Measurements from ENCODE around the gene ARHGEF17.

ARHGEF17 gene

DNA sequence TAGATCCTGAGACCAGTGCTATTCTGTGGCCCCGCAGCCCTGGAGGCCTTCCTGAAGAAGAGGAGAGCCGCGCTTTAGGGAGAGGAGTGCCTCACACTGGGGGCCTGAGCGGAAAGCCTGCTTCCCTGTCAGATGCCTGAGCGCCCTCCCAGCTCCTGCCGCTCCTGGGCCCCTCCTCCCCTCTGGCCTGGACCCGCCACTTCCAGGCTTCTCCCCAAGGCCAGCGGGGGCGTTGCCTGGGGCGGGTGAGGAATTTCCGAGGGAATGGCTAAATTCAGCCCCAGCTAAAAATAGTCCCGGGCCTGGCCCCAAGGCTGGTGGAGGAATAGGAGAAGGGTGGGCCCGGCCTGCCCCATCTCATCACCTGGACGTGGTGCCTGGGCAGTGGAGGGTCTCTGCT is 15.4 kb downstream of the ARHGEF17 start:
- ChIA-PET POLR2A (interaction anchor here (0.5 to 6.3 kb wide), 3 partner anchors 16 to 62 kb away, joined by 3 to 56 read pairs (median 5); partner anchors contain the start of gene ARHGEF17), CTCF (interaction anchor here (2.3 to 20.9 kb wide), 4 partner anchors 7 to 33 kb away, joined by 8 to 371 read pairs (median 169); partner anchors contain the start of gene ARHGEF17)
- no peaks in the 10 kb centered on the region for H3K9me3 ChIP-seq (ENCODE audit: control extremely low read depth in 1 of 5, control insufficient read depth in 4 of 5, insufficient read depth in 2 of 5, low read depth in 1 of 5, low read length in 4 of 5)
- peak overlapping the region in 1 of 7 experiments; percentile 29 for H3K4me3 ChIP-seq (ENCODE audit: control insufficient read depth in 1 of 7, extremely low read depth in 1 of 7, insufficient read depth in 4 of 7, low read depth in 2 of 7, low read length in 6 of 7)
- WGBS (ENCODE audit: insufficient coverage) = 32% methylated on average over 6 of the region's 14 CpGs
- no peaks in the 10 kb centered on the region for H3K27me3 ChIP-seq (replicated peaks in 2 of 5; ENCODE audit: control insufficient read depth in 4 of 5, insufficient read depth in 5 of 5, low read length in 4 of 5)
- H3K27ac ChIP-seq (ENCODE audit: insufficient read depth in 1 of 2, low read depth in 1 of 2, low read length in 2 of 2, poor library complexity in 1 of 2, severe bottlenecking in 2 of 2) = peak overlapping the region; percentile 40 to 75
- DNase-seq = no peak
- peaks cover 4 to 21% (median 9%) of the 10 kb centered on the region in 4 experiments for H3K36me3 ChIP-seq (ENCODE audit: control insufficient read depth in 4 of 4, insufficient read depth in 4 of 4, low read length in 3 of 4)
- H3K4me1 ChIP-seq (ENCODE audit: control extremely low read depth in 1 of 4, control insufficient read depth in 4 of 4, insufficient read depth in 4 of 4, low read length in 3 of 4) = peaks cover 16 to 85% (median 83%) of the 10 kb centered on the region in 4 experiments

DNA sequence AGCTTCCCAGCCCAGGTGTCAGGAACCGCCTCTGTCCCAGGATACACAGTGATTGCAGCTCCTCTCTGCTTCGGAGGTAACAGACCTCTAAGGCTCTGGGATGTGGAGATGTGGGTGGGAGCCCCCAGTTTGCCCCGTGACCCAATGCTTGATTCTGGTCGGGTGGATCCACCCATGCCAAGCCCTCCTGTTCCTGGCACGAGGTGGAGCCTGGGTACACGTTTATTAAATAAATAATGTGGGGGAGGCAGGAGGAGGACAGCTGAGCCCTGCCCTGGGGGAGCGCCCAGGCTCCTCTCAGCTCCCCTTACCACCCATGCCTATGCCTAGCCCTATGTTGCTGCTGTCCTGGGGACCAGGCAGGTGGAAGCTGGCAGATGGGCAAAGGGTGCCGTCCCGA is 16.0 kb downstream of the ARHGEF17 start:
- Histone ChIP-seq H3K4me1 (ENCODE audit: control extremely low read depth in 1 of 4, control insufficient read depth in 4 of 4, insufficient read depth in 4 of 4, low read length in 3 of 4) (peaks cover 16 to 82% (median 81%) of the 10 kb centered on the region in 4 experiments), H3K4me3 (ENCODE audit: control insufficient read depth in 1 of 7, extremely low read depth in 1 of 7, insufficient read depth in 4 of 7, low read depth in 2 of 7, low read length in 6 of 7) (no peak overlapping the region), H3K36me3 (ENCODE audit: control insufficient read depth in 4 of 4, insufficient read depth in 4 of 4, low read length in 3 of 4) (peaks cover 4 to 18% (median 7%) of the 10 kb centered on the region in 4 experiments), H3K27ac (ENCODE audit: insufficient read depth in 1 of 2, low read depth in 1 of 2, low read length in 2 of 2, poor library complexity in 1 of 2, severe bottlenecking in 2 of 2) (peak overlapping the region; percentile 40 to 75), H3K9me3 (ENCODE audit: control extremely low read depth in 1 of 5, control insufficient read depth in 4 of 5, insufficient read depth in 2 of 5, low read depth in 1 of 5, low read length in 4 of 5) (no peaks in the 10 kb centered on the region), H3K27me3 (replicated peaks in 2 of 5; ENCODE audit: control insufficient read depth in 4 of 5, insufficient read depth in 5 of 5, low read length in 4 of 5) (no peaks in the 10 kb centered on the region)
- no peak for DNase-seq
- CTCF ChIA-PET = interaction anchor here (0.8 to 20.9 kb wide), 4 partner anchors 15 to 139 kb away, joined by 4 to 371 read pairs (median 166); partner anchors contain the start of gene ARHGEF17
- POLR2A ChIA-PET = interaction anchor here (1.9 to 6.3 kb wide), 2 partner anchors 16 to 61 kb away, joined by 5 to 56 read pairs; partner anchors contain the start of gene ARHGEF17
- 100% methylated on average over 2 of the region's 9 CpGs for WGBS (ENCODE audit: insufficient coverage)

DNA sequence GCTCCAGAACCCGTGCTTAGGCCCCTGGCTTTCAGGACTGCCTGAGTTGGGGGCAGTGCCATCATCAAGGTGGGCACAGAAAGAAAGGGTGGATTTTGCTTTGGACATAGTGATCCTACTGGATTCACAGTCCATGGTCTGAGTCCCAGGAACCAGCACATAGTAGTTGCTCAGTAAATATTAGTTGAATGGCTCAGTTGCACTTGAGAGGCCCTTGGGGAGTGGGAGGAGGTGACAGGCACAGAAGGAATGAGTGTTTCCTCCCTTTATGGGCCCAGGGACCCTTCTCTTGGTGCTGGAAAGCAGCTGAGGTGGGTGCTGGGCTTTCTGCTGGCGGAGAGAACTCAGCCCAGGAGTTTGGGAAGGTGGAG is 16.6 kb downstream of the ARHGEF17 start:
- WGBS (ENCODE audit: insufficient coverage) = 100% methylated on average over 2 of the region's 2 CpGs
- no peak for DNase-seq
- no peak overlapping the region for H3K4me3 ChIP-seq (ENCODE audit: control insufficient read depth in 1 of 7, extremely low read depth in 1 of 7, insufficient read depth in 4 of 7, low read depth in 2 of 7, low read length in 6 of 7)
- peak overlapping the region in 1 of 2 experiments; percentile 46 for H3K27ac ChIP-seq (ENCODE audit: insufficient read depth in 1 of 2, low read depth in 1 of 2, low read length in 2 of 2, poor library complexity in 1 of 2, severe bottlenecking in 2 of 2)
- H3K36me3 ChIP-seq (ENCODE audit: control insufficient read depth in 4 of 4, insufficient read depth in 4 of 4, low read length in 3 of 4) = peaks cover 4 to 15% (median 7%) of the 10 kb centered on the region in 4 experiments
- ChIA-PET POLR2A (interaction anchor here (6.3 kb wide), 1 partner anchor 17 kb away, joined by 56 read pairs; the partner anchor contains the start of gene ARHGEF17), CTCF (interaction anchor here (0.8 to 20.9 kb wide), 3 partner anchors 14 to 139 kb away, joined by 4 to 371 read pairs (median 323); partner anchors contain the start of gene ARHGEF17)
- H3K9me3 ChIP-seq (ENCODE audit: control extremely low read depth in 1 of 5, control insufficient read depth in 4 of 5, insufficient read depth in 2 of 5, low read depth in 1 of 5, low read length in 4 of 5) = no peaks in the 10 kb centered on the region
- H3K4me1 ChIP-seq (ENCODE audit: control extremely low read depth in 1 of 4, control insufficient read depth in 4 of 4, insufficient read depth in 4 of 4, low read length in 3 of 4) = peaks cover 16 to 80% (median 77%) of the 10 kb centered on the region in 4 experiments
- H3K27me3 ChIP-seq (replicated peaks in 2 of 5; ENCODE audit: control insufficient read depth in 4 of 5, insufficient read depth in 5 of 5, low read length in 4 of 5) = no peaks in the 10 kb centered on the region

DNA sequence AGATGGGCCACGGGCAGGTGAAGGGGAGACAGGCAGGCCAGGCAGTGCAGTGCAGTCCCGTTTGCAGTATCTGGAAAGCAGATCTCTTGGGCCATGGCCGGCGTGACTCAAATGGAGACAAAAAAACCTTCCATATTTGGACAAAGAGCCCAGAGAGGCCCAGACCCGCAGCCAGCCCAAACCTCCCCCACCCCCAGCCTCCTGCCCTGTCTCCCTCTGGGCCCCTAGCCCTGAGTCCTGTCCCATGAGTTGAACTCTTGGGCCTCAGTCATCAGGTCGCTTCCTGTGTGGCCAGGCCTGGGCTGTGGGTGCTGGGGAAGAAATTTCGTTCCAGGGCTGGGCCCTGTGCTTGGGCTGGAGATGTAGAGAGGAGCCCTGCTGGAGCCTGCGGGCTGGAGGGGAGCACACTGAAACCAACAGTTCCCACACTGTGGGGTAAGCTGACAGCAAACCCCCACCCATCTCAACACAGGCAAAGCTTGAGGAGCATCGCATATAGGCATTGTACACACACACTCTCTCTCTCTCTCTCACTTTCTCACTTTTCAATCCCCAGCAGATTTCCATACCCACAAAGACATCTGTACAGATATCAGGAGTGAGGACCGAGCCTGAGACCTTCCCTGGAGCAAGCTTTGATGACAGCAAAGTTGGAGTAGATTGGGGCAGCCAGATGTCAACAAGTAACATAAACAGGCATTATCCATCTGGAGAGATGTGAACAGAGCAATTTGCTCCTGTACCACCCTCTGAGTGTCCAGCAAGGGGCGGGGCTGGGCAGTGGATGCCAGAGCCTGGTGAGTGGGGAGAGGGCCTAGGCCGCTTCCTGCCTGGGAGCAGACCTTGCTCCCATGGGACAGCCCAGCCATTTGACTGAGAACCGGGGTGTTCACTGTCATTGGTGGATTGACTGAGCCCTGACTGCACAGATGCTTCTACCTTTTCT is 17.2 kb downstream of the ARHGEF17 start:
- ChIA-PET CTCF (interaction anchor here (1.0 to 20.9 kb wide), 5 partner anchors 9 to 35 kb away, joined by 3 to 371 read pairs (median 29); partner anchors contain the start of gene ARHGEF17), POLR2A (interaction anchor here (1.1 kb wide), 1 partner anchor 8 kb away, joined by 4 read pairs; no protein-coding TSS in a partner anchor)
- no peak overlapping the region for H3K4me3 ChIP-seq (ENCODE audit: control insufficient read depth in 1 of 7, extremely low read depth in 1 of 7, insufficient read depth in 4 of 7, low read depth in 2 of 7, low read length in 6 of 7)
- no peaks in the 10 kb centered on the region for H3K27me3 ChIP-seq (replicated peaks in 2 of 5; ENCODE audit: control insufficient read depth in 4 of 5, insufficient read depth in 5 of 5, low read length in 4 of 5)
- peaks cover 16 to 80% (median 73%) of the 10 kb centered on the region in 4 experiments for H3K4me1 ChIP-seq (ENCODE audit: control extremely low read depth in 1 of 4, control insufficient read depth in 4 of 4, insufficient read depth in 4 of 4, low read length in 3 of 4)
- peak overlapping the region in 1 of 2 experiments; percentile 46 for H3K27ac ChIP-seq (ENCODE audit: insufficient read depth in 1 of 2, low read depth in 1 of 2, low read length in 2 of 2, poor library complexity in 1 of 2, severe bottlenecking in 2 of 2)
- WGBS (ENCODE audit: insufficient coverage) = 90% methylated on average over 9 of the region's 13 CpGs
- H3K9me3 ChIP-seq (ENCODE audit: control extremely low read depth in 1 of 5, control insufficient read depth in 4 of 5, insufficient read depth in 2 of 5, low read depth in 1 of 5, low read length in 4 of 5) = no peaks in the 10 kb centered on the region
- no peak for DNase-seq
- H3K36me3 ChIP-seq (ENCODE audit: control insufficient read depth in 4 of 4, insufficient read depth in 4 of 4, low read length in 3 of 4) = peaks cover 4 to 15% (median 7%) of the 10 kb centered on the region in 4 experiments

DNA sequence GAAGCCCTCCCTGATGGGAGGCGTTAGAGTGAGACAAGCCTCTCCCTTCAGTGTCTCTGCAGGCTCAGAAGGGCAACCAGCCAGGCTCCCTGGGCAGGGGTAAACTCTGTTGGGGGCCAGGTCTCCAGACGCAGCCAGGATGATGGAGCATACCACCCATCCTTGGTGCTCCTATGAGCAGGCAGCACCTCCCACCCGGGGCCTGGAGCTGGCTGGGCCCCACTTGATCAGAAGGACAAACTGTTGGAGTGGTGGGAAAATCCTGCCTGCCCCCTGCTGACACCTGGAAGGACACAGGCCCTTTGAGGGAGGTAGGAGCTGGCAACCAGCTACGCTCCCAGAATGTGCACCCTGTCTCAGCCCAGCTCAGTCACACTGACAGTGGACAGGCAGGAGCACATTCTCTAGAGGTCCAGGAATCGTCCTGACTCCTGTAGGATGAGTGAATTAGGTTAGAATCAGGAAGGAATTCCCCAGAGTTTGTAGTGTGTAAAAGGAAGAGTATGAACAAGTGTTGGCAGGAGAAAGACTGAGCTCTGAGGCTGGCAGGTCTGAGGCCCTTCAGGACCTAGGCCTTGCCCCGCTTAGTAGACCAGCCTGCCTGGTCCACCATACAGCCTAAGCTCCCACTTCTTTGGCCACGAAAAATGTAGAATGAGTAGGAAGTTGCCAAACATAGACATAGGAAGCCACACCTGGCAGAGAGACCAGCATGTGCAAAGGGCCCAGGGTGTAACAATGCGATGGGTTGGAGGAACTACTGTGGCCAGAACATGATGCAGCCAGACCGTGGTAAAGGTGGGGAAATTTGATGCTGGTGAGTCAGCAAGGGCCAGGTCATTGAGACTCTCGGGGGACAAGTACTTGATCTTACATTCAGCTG is 19.1 kb downstream of the ARHGEF17 start:
- Histone ChIP-seq H3K27me3 (replicated peaks in 2 of 5; ENCODE audit: control insufficient read depth in 4 of 5, insufficient read depth in 5 of 5, low read length in 4 of 5) (no peaks in the 10 kb centered on the region), H3K4me1 (ENCODE audit: control extremely low read depth in 1 of 4, control insufficient read depth in 4 of 4, insufficient read depth in 4 of 4, low read length in 3 of 4) (peaks cover 7 to 78% (median 68%) of the 10 kb centered on the region in 4 experiments), H3K36me3 (ENCODE audit: control insufficient read depth in 4 of 4, insufficient read depth in 4 of 4, low read length in 3 of 4) (peaks cover 4 to 15% (median 7%) of the 10 kb centered on the region in 4 experiments), H3K27ac (ENCODE audit: insufficient read depth in 1 of 2, low read depth in 1 of 2, low read length in 2 of 2, poor library complexity in 1 of 2, severe bottlenecking in 2 of 2) (peak overlapping the region in 1 of 2 experiments; percentile 8), H3K4me3 (ENCODE audit: control insufficient read depth in 1 of 7, extremely low read depth in 1 of 7, insufficient read depth in 4 of 7, low read depth in 2 of 7, low read length in 6 of 7) (no peak overlapping the region), H3K9me3 (ENCODE audit: control extremely low read depth in 1 of 5, control insufficient read depth in 4 of 5, insufficient read depth in 2 of 5, low read depth in 1 of 5, low read length in 4 of 5) (no peaks in the 10 kb centered on the region)
- 74% methylated on average over 8 of the region's 10 CpGs for WGBS (ENCODE audit: insufficient coverage)
- POLR2A ChIA-PET = interaction anchor here (1.1 to 3.3 kb wide), 2 partner anchors 10 to 18 kb away, joined by 4 to 11 read pairs; partner anchors contain the start of gene ARHGEF17
- peak in 2 of 3 donors; percentile 53 to 59 for DNase-seq
- CTCF ChIA-PET = interaction anchor here (0.9 to 17.1 kb wide), 11 partner anchors 8 to 35 kb away, joined by 3 to 323 read pairs (median 4); partner anchors contain the start of gene ARHGEF17

DNA sequence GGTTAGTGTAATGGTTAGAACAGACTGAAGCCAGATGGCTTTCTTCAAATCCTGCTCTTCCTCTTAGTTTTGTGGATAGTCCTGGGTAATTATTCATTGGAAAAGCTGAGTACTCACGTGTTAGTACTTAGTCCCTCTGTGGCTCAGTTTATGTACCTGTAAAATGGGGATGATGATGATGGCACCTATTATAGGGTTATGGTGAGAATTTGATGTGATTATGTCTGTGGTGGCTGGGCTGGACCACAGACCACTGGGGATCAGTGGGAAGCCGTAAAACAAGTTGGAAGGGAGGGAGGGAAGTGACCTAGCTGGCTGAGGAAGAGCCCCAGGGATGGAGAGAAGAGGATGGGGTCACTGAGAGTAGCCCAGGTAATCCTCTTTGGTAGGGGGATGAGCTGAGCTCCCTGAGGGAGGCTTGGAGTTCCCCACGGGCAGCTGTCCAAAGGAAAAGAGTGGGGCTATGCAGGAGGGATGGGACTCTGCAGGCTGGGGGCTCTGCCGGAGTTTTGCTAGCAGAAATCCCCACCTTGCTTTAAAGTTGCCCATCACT is 19.8 kb downstream of the ARHGEF17 start:
- H3K36me3 ChIP-seq (ENCODE audit: control insufficient read depth in 4 of 4, insufficient read depth in 4 of 4, low read length in 3 of 4) = peaks cover 4 to 15% (median 7%) of the 10 kb centered on the region in 4 experiments
- peak overlapping the region in 1 of 2 experiments; percentile 8 for H3K27ac ChIP-seq (ENCODE audit: insufficient read depth in 1 of 2, low read depth in 1 of 2, low read length in 2 of 2, poor library complexity in 1 of 2, severe bottlenecking in 2 of 2)
- CTCF ChIA-PET = interaction anchor here (0.5 to 17.1 kb wide), 10 partner anchors 8 to 33 kb away, joined by 3 to 323 read pairs (median 4); partner anchors contain the start of gene ARHGEF17
- no peaks in the 10 kb centered on the region for H3K27me3 ChIP-seq (replicated peaks in 2 of 5; ENCODE audit: control insufficient read depth in 4 of 5, insufficient read depth in 5 of 5, low read length in 4 of 5)
- H3K4me3 ChIP-seq (ENCODE audit: control insufficient read depth in 1 of 7, extremely low read depth in 1 of 7, insufficient read depth in 4 of 7, low read depth in 2 of 7, low read length in 6 of 7) = no peak overlapping the region
- H3K4me1 ChIP-seq (ENCODE audit: control extremely low read depth in 1 of 4, control insufficient read depth in 4 of 4, insufficient read depth in 4 of 4, low read length in 3 of 4) = peaks cover 3 to 76% (median 66%) of the 10 kb centered on the region in 4 experiments
- POLR2A ChIA-PET = interaction anchor here (3.3 kb wide), 1 partner anchor 19 kb away, joined by 11 read pairs; the partner anchor contains the start of gene ARHGEF17
- DNase-seq = no peak
- H3K9me3 ChIP-seq (ENCODE audit: control extremely low read depth in 1 of 5, control insufficient read depth in 4 of 5, insufficient read depth in 2 of 5, low read depth in 1 of 5, low read length in 4 of 5) = no peaks in the 10 kb centered on the region
- WGBS (ENCODE audit: insufficient coverage) = 78% methylated on average over 3 of the region's 4 CpGs
